ENCODE measurements around the gene PSEN1. TPM values are rescaled to one million over a fixed set of nuclear protein-coding genes. Genes with fewer than 3 reads are reported as not detected.

Gene PSEN1
- total RNA-seq, 1 donor from 2014 or later: 75.3 TPM

- Mint-ChIP-seq H3K4me1 (ENCODE audit: unreplicated experiment) (peaks cover 8% of the 10 kb centered on the region), H3K27me3 (ENCODE audit: unreplicated experiment) (peaks cover 10% of the 10 kb centered on the region), H3K36me3 (ENCODE audit: low read depth, unreplicated experiment) (no peaks in the 10 kb centered on the region), H3K4me3 (ENCODE audit: unreplicated experiment) (no peak overlapping the region), H3K9me3 (ENCODE audit: unreplicated experiment) (peaks cover 7% of the 10 kb centered on the region), H3K27ac (ENCODE audit: unreplicated experiment) (no peak overlapping the region)
- no peak for TF ChIP-seq CTCF (IDR thresholded peaks at IDR 0.05; ENCODE audit: unreplicated experiment)
- DNase-seq (ENCODE audit: low spot score): no peak
Observed at GRCh38 chr14:73250317-73250713, 114.0 kb downstream of the PSEN1 start.

DNA sequence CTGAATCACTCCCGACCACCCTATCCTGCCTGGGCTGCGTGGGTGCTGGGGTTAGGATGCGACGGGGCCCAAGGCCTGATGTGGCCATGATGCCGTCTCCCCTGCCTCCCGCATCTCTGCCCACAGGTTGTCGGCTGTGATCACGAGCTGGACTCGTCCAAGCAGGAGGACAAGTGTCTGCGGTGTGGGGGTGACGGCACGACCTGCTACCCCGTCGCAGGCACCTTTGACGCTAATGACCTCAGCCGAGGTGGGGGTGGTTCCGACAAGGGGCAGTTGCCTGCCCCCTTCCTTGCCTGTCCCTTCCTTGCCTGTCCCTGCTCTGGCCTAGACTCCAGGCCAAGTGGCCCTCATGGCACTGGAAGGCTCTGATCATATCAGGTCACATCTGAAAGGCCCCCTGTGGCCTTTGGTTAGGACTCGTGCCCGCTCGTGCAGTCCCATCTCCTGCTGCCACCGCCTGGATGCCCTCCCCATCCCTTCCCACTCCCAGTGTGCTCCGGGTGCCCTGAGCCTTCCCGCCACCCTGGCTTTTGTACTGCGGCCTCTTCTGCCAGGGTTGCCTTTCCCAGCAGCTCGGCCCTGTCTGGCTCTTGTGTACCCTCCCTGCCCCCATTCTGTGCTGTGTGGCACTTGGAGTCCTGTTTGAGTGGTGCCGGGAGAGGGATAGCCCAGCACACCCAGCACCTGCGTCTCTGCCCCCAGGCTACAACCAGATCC, 114.6 kb downstream of the PSEN1 start:
- H3K27me3 Mint-ChIP-seq (ENCODE audit: unreplicated experiment): peaks cover 10% of the 10 kb centered on the region
- no peak for TF ChIP-seq CTCF (IDR thresholded peaks at IDR 0.05; ENCODE audit: unreplicated experiment)
- H3K27ac Mint-ChIP-seq (ENCODE audit: unreplicated experiment): no peak overlapping the region
- H3K36me3 Mint-ChIP-seq (ENCODE audit: low read depth, unreplicated experiment): no peaks in the 10 kb centered on the region
- no peak for DNase-seq (ENCODE audit: low spot score)
- H3K4me1 Mint-ChIP-seq (ENCODE audit: unreplicated experiment): peaks cover 8% of the 10 kb centered on the region
- peaks cover 7% of the 10 kb centered on the region for H3K9me3 Mint-ChIP-seq (ENCODE audit: unreplicated experiment)
- H3K4me3 Mint-ChIP-seq (ENCODE audit: unreplicated experiment): no peak overlapping the region

GRCh38 chr14:73251516-73252215, 115.4 kb downstream of the PSEN1 start:
- Mint-ChIP-seq H3K4me1 (ENCODE audit: unreplicated experiment) (peaks cover 8% of the 10 kb centered on the region), H3K36me3 (ENCODE audit: low read depth, unreplicated experiment) (no peaks in the 10 kb centered on the region), H3K27ac (ENCODE audit: unreplicated experiment) (no peak overlapping the region), H3K4me3 (ENCODE audit: unreplicated experiment) (no peak overlapping the region), H3K9me3 (ENCODE audit: unreplicated experiment) (peaks cover 7% of the 10 kb centered on the region), H3K27me3 (ENCODE audit: unreplicated experiment) (peaks cover 8% of the 10 kb centered on the region)
- TF ChIP-seq CTCF (IDR thresholded peaks at IDR 0.05; ENCODE audit: unreplicated experiment): no peak
- no peak for DNase-seq (ENCODE audit: low spot score)

GRCh38 chr14:73252491-73253322, 116.4 kb downstream of the PSEN1 start:
- H3K9me3 Mint-ChIP-seq (ENCODE audit: unreplicated experiment): peaks cover 4% of the 10 kb centered on the region
- H3K27ac Mint-ChIP-seq (ENCODE audit: unreplicated experiment): no peak overlapping the region
- no peak overlapping the region for H3K4me3 Mint-ChIP-seq (ENCODE audit: unreplicated experiment)
- peaks cover 7% of the 10 kb centered on the region for H3K27me3 Mint-ChIP-seq (ENCODE audit: unreplicated experiment)
- H3K4me1 Mint-ChIP-seq (ENCODE audit: unreplicated experiment): peaks cover 3% of the 10 kb centered on the region
- DNase-seq (ENCODE audit: low spot score): no peak
- TF ChIP-seq CTCF (IDR thresholded peaks at IDR 0.05; ENCODE audit: unreplicated experiment): no peak
- H3K36me3 Mint-ChIP-seq (ENCODE audit: low read depth, unreplicated experiment): no peaks in the 10 kb centered on the region
